Mesothelial cell of epicardium (in vitro differentiated cells): ENCODE results near the gene AKT1. TPM values are rescaled to one million over a fixed set of nuclear protein-coding genes. Genes with fewer than 3 reads are reported as not detected.
"Not testable (repeated sequence)": the region's sequence is repeated elsewhere in the genome, so short reads cannot be mapped to it uniquely, and the experiment has no call there.

Source experiments
- DNase-seq, 2 experiments: peaks; one replicate each; pipeline ENCODE4 v3.0.0; 2021; ENCODE audit warnings: low spot score in 2 of 2; ENCODE audit not compliant: unreplicated experiment in 2 of 2
- H3K27ac Mint-ChIP-seq: 2 replicates; pipeline ENCODE4 v1.8.0; 2021; ENCODE audit warnings: mixed read lengths
- H3K27me3 Mint-ChIP-seq: 2 replicates; pipeline ENCODE4 v1.8.0; 2021; ENCODE audit warnings: low read depth, mixed read lengths
- H3K36me3 Mint-ChIP-seq: 2 replicates; pipeline ENCODE4 v1.8.0; 2021; ENCODE audit warnings: mixed read lengths
- H3K4me1 Mint-ChIP-seq: 2 replicates; pipeline ENCODE4 v1.8.0; 2021; ENCODE audit warnings: mixed read lengths
- H3K4me3 Mint-ChIP-seq: 2 replicates; pipeline ENCODE4 v1.8.0; 2021; ENCODE audit warnings: mild to moderate bottlenecking, moderate library complexity, mixed read lengths
- H3K9me3 Mint-ChIP-seq: 2 replicates; pipeline ENCODE4 v1.8.0; 2021; ENCODE audit warnings: mixed read lengths
- total RNA-seq: library from RNA; stranded (reverse); gene quantifications from 3 replicates; pipeline ENCODE4 v1.2.1, GENCODE V29; 2021
- TF ChIP-seq, protein P1 (sequence below): fragments of 200-600 bp; sonication (generic); IDR thresholded peaks from one replicate; pipeline ENCODE4 v1.5.0; 2021; ENCODE audit warnings: antibody characterized with exemption; ENCODE audit not compliant: unreplicated experiment

The AKT1 gene
- total RNA-seq, 1 donor from 2014 or later, result 122 TPM

GRCh38 chr14:104820669-104821228, 25.2 kb upstream of the AKT1 start:
- no peak overlapping the region for H3K4me3 Mint-ChIP-seq
- peak in 1 of 2 experiments; percentile 50 for DNase-seq

DNA sequence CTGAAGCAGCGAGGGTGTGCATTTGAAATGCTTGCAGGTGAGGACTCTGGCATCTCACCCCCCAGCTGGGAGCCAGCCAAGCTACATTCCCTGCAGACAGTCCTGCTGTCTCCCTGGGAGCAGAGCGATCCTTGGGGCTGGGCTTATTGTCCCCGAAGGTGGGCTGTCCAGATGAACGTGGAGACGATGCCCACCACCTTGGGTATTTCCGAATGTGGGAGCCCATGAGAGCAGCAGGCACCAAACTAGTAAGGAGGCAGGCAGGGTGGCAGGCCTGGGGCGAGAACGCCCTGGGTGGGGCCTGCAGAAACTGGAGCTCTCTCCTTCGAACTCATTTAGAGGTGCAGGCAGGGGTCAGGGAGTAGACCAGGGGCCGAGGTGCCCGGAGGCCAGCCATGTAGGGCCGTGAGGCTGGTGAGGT, 23.8 kb upstream of the AKT1 start:
- no peak for DNase-seq
- Mint-ChIP-seq H3K9me3 (peaks cover 2% of the 10 kb centered on the region), H3K36me3 (peaks cover 5% of the 10 kb centered on the region), H3K4me1 (peaks cover 19% of the 10 kb centered on the region), H3K27me3 (peaks cover 5% of the 10 kb centered on the region), H3K4me3 (no peak overlapping the region), H3K27ac (no peak overlapping the region)
- TF ChIP-seq, protein P1, sequence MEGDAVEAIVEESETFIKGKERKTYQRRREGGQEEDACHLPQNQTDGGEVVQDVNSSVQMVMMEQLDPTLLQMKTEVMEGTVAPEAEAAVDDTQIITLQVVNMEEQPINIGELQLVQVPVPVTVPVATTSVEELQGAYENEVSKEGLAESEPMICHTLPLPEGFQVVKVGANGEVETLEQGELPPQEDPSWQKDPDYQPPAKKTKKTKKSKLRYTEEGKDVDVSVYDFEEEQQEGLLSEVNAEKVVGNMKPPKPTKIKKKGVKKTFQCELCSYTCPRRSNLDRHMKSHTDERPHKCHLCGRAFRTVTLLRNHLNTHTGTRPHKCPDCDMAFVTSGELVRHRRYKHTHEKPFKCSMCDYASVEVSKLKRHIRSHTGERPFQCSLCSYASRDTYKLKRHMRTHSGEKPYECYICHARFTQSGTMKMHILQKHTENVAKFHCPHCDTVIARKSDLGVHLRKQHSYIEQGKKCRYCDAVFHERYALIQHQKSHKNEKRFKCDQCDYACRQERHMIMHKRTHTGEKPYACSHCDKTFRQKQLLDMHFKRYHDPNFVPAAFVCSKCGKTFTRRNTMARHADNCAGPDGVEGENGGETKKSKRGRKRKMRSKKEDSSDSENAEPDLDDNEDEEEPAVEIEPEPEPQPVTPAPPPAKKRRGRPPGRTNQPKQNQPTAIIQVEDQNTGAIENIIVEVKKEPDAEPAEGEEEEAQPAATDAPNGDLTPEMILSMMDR, result no peak

More at GRCh38 chr14:104820669-104821228, 25.2 kb upstream of the AKT1 start:
- Mint-ChIP-seq H3K4me1 (peaks cover 18% of the 10 kb centered on the region), H3K27ac (no peak overlapping the region), H3K27me3 (peaks cover 19% of the 10 kb centered on the region), H3K36me3 (peaks cover 5% of the 10 kb centered on the region), H3K9me3 (peaks cover 7% of the 10 kb centered on the region)
- TF ChIP-seq, protein P1, result no peak

DNA sequence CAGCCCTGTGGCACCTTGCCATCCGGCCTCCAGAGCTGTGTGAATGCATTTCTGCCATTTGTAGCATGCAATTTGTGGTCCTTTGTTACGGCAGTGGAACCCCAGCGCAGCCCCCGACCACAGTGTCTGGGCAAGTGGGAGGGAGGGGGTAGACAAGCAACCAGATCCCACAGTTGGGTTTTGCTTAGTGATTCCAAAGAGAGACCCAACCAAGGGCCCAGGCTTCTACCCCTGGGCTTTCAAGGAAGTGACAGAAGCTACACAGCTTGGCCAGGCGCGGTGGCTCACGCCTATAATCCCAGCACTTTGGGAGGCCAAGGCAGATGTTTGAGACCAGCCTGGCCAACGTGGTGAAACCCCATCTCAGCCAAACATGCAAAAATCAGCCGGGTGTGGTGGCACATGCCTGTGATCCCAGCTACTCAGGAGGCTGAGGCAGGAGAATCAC, 23.2 kb upstream of the AKT1 start:
- no peak for DNase-seq
- TF ChIP-seq, protein P1, result no peak
- H3K4me1 Mint-ChIP-seq, result peaks cover 23% of the 10 kb centered on the region
- peaks cover 5% of the 10 kb centered on the region for H3K36me3 Mint-ChIP-seq
- H3K9me3 Mint-ChIP-seq, result no peaks in the 10 kb centered on the region
- H3K4me3 Mint-ChIP-seq, result no peak overlapping the region
- peaks cover 1% of the 10 kb centered on the region for H3K27me3 Mint-ChIP-seq
- H3K27ac Mint-ChIP-seq, result no peak overlapping the region

- Mint-ChIP-seq H3K27me3 (no peaks in the 10 kb centered on the region), H3K9me3 (no peaks in the 10 kb centered on the region), H3K4me1 (peaks cover 24% of the 10 kb centered on the region), H3K36me3 (peaks cover 5% of the 10 kb centered on the region), H3K4me3 (no peak overlapping the region), H3K27ac (no peak overlapping the region)
- TF ChIP-seq, protein P1, result no peak
- no peak for DNase-seq
Measured at GRCh38 chr14:104817930-104818713, 22.6 kb upstream of the AKT1 start.

GRCh38 chr14:104816616-104816884, 21.0 kb upstream of the AKT1 start:
- no peak for DNase-seq
- no peaks in the 10 kb centered on the region for H3K27me3 Mint-ChIP-seq
- H3K36me3 Mint-ChIP-seq, result peaks cover 5% of the 10 kb centered on the region
- no peaks in the 10 kb centered on the region for H3K9me3 Mint-ChIP-seq
- H3K27ac Mint-ChIP-seq, result peak overlapping the region; percentile 98
- TF ChIP-seq, protein P1, result no peak
- H3K4me3 Mint-ChIP-seq, result peak overlapping the region; percentile 90
- peaks cover 24% of the 10 kb centered on the region for H3K4me1 Mint-ChIP-seq

DNA sequence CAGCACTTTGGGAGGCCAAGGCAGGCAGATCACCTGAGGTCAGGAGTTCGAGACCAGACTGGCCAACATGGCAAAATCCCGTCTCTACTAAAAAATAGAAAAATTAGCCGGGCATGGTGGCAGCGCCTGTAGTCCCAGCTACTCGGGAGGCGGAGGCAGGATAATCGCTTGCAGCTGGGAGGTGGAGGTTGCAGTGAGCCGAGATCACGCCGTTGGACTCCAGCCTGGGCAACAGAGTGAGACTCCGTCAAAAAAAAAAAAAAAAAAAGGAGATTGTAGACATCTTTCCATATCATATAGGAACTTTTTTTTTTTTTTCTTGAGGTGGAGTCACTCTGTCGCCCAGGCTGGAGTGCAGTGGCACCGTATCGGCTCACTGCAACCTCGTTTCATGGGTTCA, 19.2 kb upstream of the AKT1 start:
- Mint-ChIP-seq H3K4me3 (peak overlapping the region; percentile 90), H3K27ac (peak overlapping the region; percentile 97), H3K4me1 (peaks cover 16% of the 10 kb centered on the region)
- H3K27me3 Mint-ChIP-seq, H3K9me3 Mint-ChIP-seq, H3K36me3 Mint-ChIP-seq, DNase-seq: not testable (repeated sequence)
